ENCODE results near the gene LAD1. TPM values are rescaled to one million over a fixed set of nuclear protein-coding genes. Genes with fewer than 3 reads are reported as not detected.

LAD1 gene
- total RNA-seq, 1 donor, result not detected

GRCh38 chr1:201420608-201421002 is 21.5 kb upstream of the LAD1 start:
- DNase-seq (ENCODE audit: low read depth), result no peak
- no peak for TF ChIP-seq CTCF (IDR thresholded peaks at IDR 0.05; ENCODE audit: insufficient read depth, low read length)
- H3K4me3 ChIP-seq (ENCODE audit: low read depth, low read length), result no peak overlapping the region

- no peak for TF ChIP-seq CTCF (IDR thresholded peaks at IDR 0.05; ENCODE audit: insufficient read depth, low read length)
- no peak overlapping the region for H3K4me3 ChIP-seq (ENCODE audit: low read depth, low read length)
- DNase-seq (ENCODE audit: low read depth), result no peak
Measured at GRCh38 chr1:201419746-201420607, 20.9 kb upstream of the LAD1 start.

- no peak overlapping the region for H3K4me3 ChIP-seq (ENCODE audit: low read depth, low read length)
- TF ChIP-seq CTCF (IDR thresholded peaks at IDR 0.05; ENCODE audit: insufficient read depth, low read length), result no peak
- DNase-seq (ENCODE audit: low read depth), result no peak
Measured at GRCh38 chr1:201419256-201419655, 20.1 kb upstream of the LAD1 start.

GRCh38 chr1:201418461-201418860 is 19.3 kb upstream of the LAD1 start:
- no peak for TF ChIP-seq CTCF (IDR thresholded peaks at IDR 0.05; ENCODE audit: insufficient read depth, low read length)
- no peak for DNase-seq (ENCODE audit: low read depth)
- no peak overlapping the region for H3K4me3 ChIP-seq (ENCODE audit: low read depth, low read length)

GRCh38 chr1:201414051-201414738 is 15.1 kb upstream of the LAD1 start:
- no peak for DNase-seq (ENCODE audit: low read depth)
- H3K4me3 ChIP-seq (ENCODE audit: low read depth, low read length), result no peak overlapping the region
- no peak for TF ChIP-seq CTCF (IDR thresholded peaks at IDR 0.05; ENCODE audit: insufficient read depth, low read length)

- TF ChIP-seq CTCF (IDR thresholded peaks at IDR 0.05; ENCODE audit: insufficient read depth, low read length), result no peak
- DNase-seq (ENCODE audit: low read depth), result no peak
- H3K4me3 ChIP-seq (ENCODE audit: low read depth, low read length), result no peak overlapping the region
Measured at GRCh38 chr1:201411292-201411691, 12.2 kb upstream of the LAD1 start.

All from fibroblast of the aortic adventitia (primary cell).